B cell (primary cell): ENCODE results near the gene ADGRD2. TPM values are rescaled to one million over a fixed set of nuclear protein-coding genes. Genes with fewer than 3 reads are reported as not detected.

Source experiments
- ATAC-seq: fragments of 200-7000 bp; cut with Tn5 transposase; one replicate; pipeline ENCODE4 v1.10.0; 2021; ENCODE audit warnings: low read depth, mild to moderate bottlenecking, moderate number of reproducible peaks, moderate library complexity
- CTCF ChIA-PET: fragments of 350-600 bp; sonication (Branson Sonifier 250); formaldehyde crosslinking; loops from one replicate; lab custom pipeline; 2021; ENCODE audit warnings: antibody characterized with exemption, inconsistent platforms; lab: Charles Lee
- POLR2A ChIA-PET: fragments of 350-600 bp; sonication (Branson Sonifier 250); formaldehyde crosslinking; loops from one replicate; lab custom pipeline; 2021; ENCODE audit warnings: antibody characterized with exemption; lab: Charles Lee
- DNase-seq: peaks from one replicate; pipeline ENCODE4 v3.0.0; 2013
- H2AFZ ChIP-seq: 2 replicates; pipeline ENCODE4 v1.6.1; 2012; ENCODE audit warnings: mild to moderate bottlenecking, low read depth, low read length; ENCODE audit not compliant: insufficient read depth, poor library complexity, severe bottlenecking
- H3K27ac ChIP-seq, 2 donors: 1 replicate in 1 of 2; 2 replicates in 1 of 2; pipeline ENCODE4 v1.5.1; 2012 to 2013; ENCODE audit warnings: low read length in 2 of 2, mild to moderate bottlenecking in 2 of 2, moderate library complexity in 1 of 2
- H3K27me3 ChIP-seq, 4 experiments: fragments of 200-600 bp in 1 of 4; sonication (generic) in 1 of 4; replicated peaks in 1 of 4; 1 replicate in 2 of 4; 2 replicates in 2 of 4; pipeline versions ENCODE4 v1.6.1 to v1.7.0; 2013 to 2016; ENCODE audit warnings: low read length in 3 of 4, mild to moderate bottlenecking in 2 of 4, mixed read lengths in 1 of 4, moderate library complexity in 1 of 4; ENCODE audit not compliant: insufficient read depth in 4 of 4, control insufficient read depth in 3 of 4; ENCODE audit errors: control extremely low read depth in 1 of 4
- H3K36me3 ChIP-seq, 2 experiments: replicated peaks in 1 of 2; 1 replicate in 1 of 2; 2 replicates in 1 of 2; pipeline versions ENCODE4 v1.6.1 to v1.7.1; 2013; ENCODE audit warnings: low read length in 1 of 2; ENCODE audit not compliant: insufficient read depth in 2 of 2, control insufficient read depth in 1 of 2; ENCODE audit errors: control extremely low read depth in 1 of 2, extremely low read depth in 1 of 2
- H3K4me1 ChIP-seq, 2 donors: fragments of 200-600 bp in 1 of 2; sonication (generic) in 1 of 2; 1 replicate in 1 of 2; 2 replicates in 1 of 2; pipeline versions ENCODE4 v1.5.1 to v1.6.1; 2013 to 2017; ENCODE audit warnings: low read length in 2 of 2; ENCODE audit not compliant: control insufficient read depth in 2 of 2, insufficient read depth in 2 of 2
- H3K4me2 ChIP-seq: replicated peaks from 2 replicates; pipeline ENCODE3; 2012; ENCODE audit warnings: mild to moderate bottlenecking, low read depth, low read length; ENCODE audit not compliant: poor library complexity, severe bottlenecking
- H3K4me3 ChIP-seq, 5 experiments: fragments of 200-600 bp in 1 of 5; sonication (generic) in 1 of 5; 1 replicate in 3 of 5; 2 replicates in 2 of 5; pipeline versions ENCODE4 v1.5.1 to v1.7.0; 2011 to 2016; ENCODE audit warnings: low read length in 4 of 5, mild to moderate bottlenecking in 4 of 5, low read depth in 2 of 5, control low read depth in 1 of 5, moderate library complexity in 1 of 5; ENCODE audit not compliant: insufficient read depth in 1 of 5; ENCODE audit errors: control extremely low read depth in 1 of 5, extremely low read depth in 1 of 5
- H3K79me2 ChIP-seq: fragments of 200-600 bp; sonication (generic); one replicate; pipeline ENCODE4 v1.6.0; 2016; ENCODE audit warnings: low read length; ENCODE audit not compliant: control insufficient read depth, insufficient read depth
- H3K9ac ChIP-seq: fragments of 200-600 bp; sonication (generic); 2 replicates; pipeline ENCODE4 v1.6.1; 2017; ENCODE audit warnings: mild to moderate bottlenecking, low read length, moderate library complexity
- H3K9me3 ChIP-seq, 3 donors: one replicate each; pipeline versions ENCODE4 v1.6.1 to v1.7.1; 2013; ENCODE audit warnings: low read length in 2 of 3; ENCODE audit not compliant: control insufficient read depth in 2 of 3, insufficient read depth in 1 of 3; ENCODE audit errors: control extremely low read depth in 1 of 3
- H4K20me1 ChIP-seq: 2 replicates; pipeline ENCODE4 v1.6.0; 2012; ENCODE audit warnings: mild to moderate bottlenecking, low read length; ENCODE audit not compliant: insufficient read depth, control insufficient read depth, poor library complexity, severe bottlenecking
- H3K27ac Mint-ChIP-seq: one replicate; pipeline ENCODE4 v1.8.0; 2021; ENCODE audit warnings: mixed read lengths
- H3K27me3 Mint-ChIP-seq: one replicate; pipeline ENCODE4 v1.8.0; 2021; ENCODE audit warnings: mixed read lengths
- H3K4me1 Mint-ChIP-seq: one replicate; pipeline ENCODE4 v1.8.0; 2021; ENCODE audit warnings: mixed read lengths
- H3K4me3 Mint-ChIP-seq: one replicate; pipeline ENCODE4 v1.8.0; 2021; ENCODE audit warnings: mixed read lengths
- H3K9me3 Mint-ChIP-seq: one replicate; pipeline ENCODE4 v1.8.0; 2022; ENCODE audit warnings: mixed read lengths; ENCODE audit not compliant: insufficient read depth
- EZH2 ChIP-seq: IDR thresholded peaks from 2 replicates; pipeline ENCODE4 v1.6.1; 2012; ENCODE audit warnings: borderline replicate concordance, low read depth, mild to moderate bottlenecking, moderate library complexity, low read length; ENCODE audit not compliant: insufficient read depth, poor library complexity, severe bottlenecking
- WGBS: methylation state at CpG from one replicate; pipeline ENCODE4 v1.1.5; 2013; ENCODE audit warnings: missing lambda C conversion rate; ENCODE audit not compliant: insufficient coverage; 5-methylcytosine and 5-hydroxymethylcytosine counted together
- intact Hi-C: fragments of 100-400 bp; cut with micrococcal nuclease; formaldehyde crosslinking; loops from one replicate; pipeline ENCODE4 v1.10.0; 2022
- polyA plus RNA-seq: library from polyadenylated mRNA; depleted of rRNA; stranded (reverse); fragments of >200 nt; gene quantifications from 2 replicates; pipeline ENCODE4 v1.2.3, GENCODE V29; 2012
- total RNA-seq, 2 donors: library from RNA; stranded (reverse); fragments of 120-200 nt in 1 of 2; gene quantifications; 1 replicate in 1 of 2; 2 replicates in 1 of 2; pipeline versions ENCODE4 v1.2.3 to v1.2.4, GENCODE V29; 2013 to 2022
- TF ChIP-seq, protein P1 (sequence below): fragments of 200-600 bp; IDR thresholded peaks from one replicate; pipeline ENCODE4 v1.8.0; 2022; ENCODE audit warnings: antibody characterized with exemption, mild to moderate bottlenecking

ADGRD2 gene
- total and polyA plus RNA-seq, 2 donors (not counting 1 experiment from before 2014, with no cell fraction given), result not detected

DNA sequence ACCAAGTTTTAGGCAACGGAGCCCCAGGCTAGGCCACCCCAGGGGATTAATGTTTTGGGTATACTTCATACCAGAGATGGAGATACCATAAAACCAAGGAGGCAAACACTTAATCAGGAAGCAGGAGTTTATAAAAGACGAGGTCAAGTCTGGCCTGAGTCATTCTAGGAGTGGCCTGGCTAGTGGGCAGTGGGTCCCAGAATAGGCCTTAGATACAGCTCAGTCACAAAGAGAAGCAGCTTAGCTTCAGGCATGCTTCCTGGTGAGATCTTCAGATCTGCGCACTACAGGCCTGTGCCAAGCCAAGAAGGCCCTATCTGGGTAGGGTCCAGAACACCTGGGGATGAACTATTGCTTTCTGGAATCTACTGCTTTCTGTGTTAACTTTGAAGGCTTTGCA lies 77.5 kb downstream of the ADGRD2 start:
- no peak overlapping the region for H3K27ac ChIP-seq
- no peak overlapping the region for H3K4me2 ChIP-seq
- no peak for TF ChIP-seq EZH2
- TF ChIP-seq, protein P1, sequence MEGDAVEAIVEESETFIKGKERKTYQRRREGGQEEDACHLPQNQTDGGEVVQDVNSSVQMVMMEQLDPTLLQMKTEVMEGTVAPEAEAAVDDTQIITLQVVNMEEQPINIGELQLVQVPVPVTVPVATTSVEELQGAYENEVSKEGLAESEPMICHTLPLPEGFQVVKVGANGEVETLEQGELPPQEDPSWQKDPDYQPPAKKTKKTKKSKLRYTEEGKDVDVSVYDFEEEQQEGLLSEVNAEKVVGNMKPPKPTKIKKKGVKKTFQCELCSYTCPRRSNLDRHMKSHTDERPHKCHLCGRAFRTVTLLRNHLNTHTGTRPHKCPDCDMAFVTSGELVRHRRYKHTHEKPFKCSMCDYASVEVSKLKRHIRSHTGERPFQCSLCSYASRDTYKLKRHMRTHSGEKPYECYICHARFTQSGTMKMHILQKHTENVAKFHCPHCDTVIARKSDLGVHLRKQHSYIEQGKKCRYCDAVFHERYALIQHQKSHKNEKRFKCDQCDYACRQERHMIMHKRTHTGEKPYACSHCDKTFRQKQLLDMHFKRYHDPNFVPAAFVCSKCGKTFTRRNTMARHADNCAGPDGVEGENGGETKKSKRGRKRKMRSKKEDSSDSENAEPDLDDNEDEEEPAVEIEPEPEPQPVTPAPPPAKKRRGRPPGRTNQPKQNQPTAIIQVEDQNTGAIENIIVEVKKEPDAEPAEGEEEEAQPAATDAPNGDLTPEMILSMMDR, result no peak
- intact Hi-C loops, result no loop called here
- H3K36me3 ChIP-seq, result no peaks in the 10 kb centered on the region
- no peaks in the 10 kb centered on the region for H4K20me1 ChIP-seq
- CTCF ChIA-PET, result interaction anchor here (3.8 kb wide), 1 partner anchor 10 kb away, joined by 13 read pairs; no protein-coding TSS in a partner anchor
- no peak overlapping the region for H3K27ac Mint-ChIP-seq
- H3K4me1 Mint-ChIP-seq, result no peaks in the 10 kb centered on the region
- DNase-seq, result no peak
- H3K9ac ChIP-seq, result no peak overlapping the region
- H3K4me3 Mint-ChIP-seq, result no peak overlapping the region
- H3K9me3 ChIP-seq, result no peaks in the 10 kb centered on the region
- POLR2A ChIA-PET, result no interaction called here
- no peak for ATAC-seq
- 89% methylated on average over 2 of the region's 3 CpGs for WGBS
- no peaks in the 10 kb centered on the region for H3K27me3 Mint-ChIP-seq
- H3K4me1 ChIP-seq, result no peaks in the 10 kb centered on the region
- no peak overlapping the region for H2AFZ ChIP-seq
- H3K79me2 ChIP-seq, result no peaks in the 10 kb centered on the region
- H3K4me3 ChIP-seq, result no peak overlapping the region
- H3K9me3 Mint-ChIP-seq, result no peaks in the 10 kb centered on the region
- no peaks in the 10 kb centered on the region for H3K27me3 ChIP-seq

Other genes starting within 250 kb of the ADGRD2 start
- 63.1 and 66.3 TPM in 2 replicates for gene NEK6, start 192.5 kb upstream of the ADGRD2 start, total RNA-seq
- 14.8 and 40.0 TPM in 2 replicates for gene NEK6, start 192.5 kb upstream of the ADGRD2 start, polyA plus RNA-seq
- gene PSMB7, start 35.0 kb upstream of the ADGRD2 start, total RNA-seq, result 69.7 and 73.1 TPM in 2 replicates
- 67.9 and 69.5 TPM in 2 replicates for gene PSMB7, start 35.0 kb upstream of the ADGRD2 start, polyA plus RNA-seq
- gene NR5A1, start 56.9 kb downstream of the ADGRD2 start, total RNA-seq, result not detected in 2 replicates
- gene NR5A1, start 56.9 kb downstream of the ADGRD2 start, polyA plus RNA-seq, result not detected in 2 replicates